ENCODE results near the gene KLHL36. TPM values are rescaled to one million over a fixed set of nuclear protein-coding genes. Genes with fewer than 3 reads are reported as not detected.

Gene KLHL36
- total RNA-seq, 6 experiments from 2014 or later = 20.1 to 31.3 (median 21.9) TPM

GRCh38 chr16:84699147-84699711, 50.9 kb downstream of the KLHL36 start:
- TF ChIP-seq CTCF (IDR thresholded peaks at IDR 0.05) = no peak
- Histone ChIP-seq H3K9me3 (no peaks in the 10 kb centered on the region), H3K4me3 (peak overlapping the region; percentile 70 to 98 (median 86)), H3K36me3 (no peaks in the 10 kb centered on the region), H3K27ac (no peak overlapping the region), H3K4me1 (peaks cover 0 to 27% (median under 1%) of the 10 kb centered on the region in 4 donors), H3K27me3 (no peaks in the 10 kb centered on the region)
- no peak for DNase-seq
- peak in 2 of 4 donors; percentile 10 to 15 for ATAC-seq
- intact Hi-C loops (cut with DNase I) = no loop called here
- 28% methylated on average over 23 of the region's 29 CpGs for WGBS (ENCODE audit: insufficient coverage, low coverage, low lambda C conversion rate, missing lambda C conversion rate)

GRCh38 chr16:84699712-84700445, 51.6 kb downstream of the KLHL36 start, which contains the start of gene USP10:
TSS of gene USP10 (plus strand) at chr16:84700000. CDS start at chr16:84700091, 91 bp downstream.
- Histone ChIP-seq H3K36me3 (no peaks in the 10 kb centered on the region), H3K4me3 (peak within 1 kb of the TSS; percentile 70 to 98 (median 86)), H3K4me1 (peaks cover 0 to 32% (median 3%) of the 10 kb centered on the region in 4 donors), H3K9me3 (no peaks in the 10 kb centered on the region), H3K27ac (peak within 1 kb of the TSS; percentile 68 to 81 (median 70)), H3K27me3 (no peaks in the 10 kb centered on the region)
- intact Hi-C loops (cut with DNase I) = no loop called here
- ATAC-seq (peak; percentile 84 to 89 (median 84)), DNase-seq (peak; percentile 78 to 84 (median 82))
- TF ChIP-seq POLR2A (IDR thresholded peaks at IDR 0.05) (peak; percentile 64), CTCF (IDR thresholded peaks at IDR 0.05) (no peak)
- no CpG with 5 or more reads among the region's 97 CpGs for WGBS (ENCODE audit: insufficient coverage, low coverage, low lambda C conversion rate, missing lambda C conversion rate)

- intact Hi-C loops (cut with DNase I) = no loop called here
- H3K4me3 ChIP-seq = peak overlapping the region; percentile 70 to 98 (median 86)
- no peaks in the 10 kb centered on the region for H3K36me3 ChIP-seq
- no peaks in the 10 kb centered on the region for H3K9me3 ChIP-seq
- ATAC-seq (peak; percentile 47 to 62 (median 60)), DNase-seq (peak in 1 of 3 donors; percentile 46)
- 7% methylated on average over 15 of the region's 28 CpGs for WGBS (ENCODE audit: insufficient coverage, low coverage, low lambda C conversion rate, missing lambda C conversion rate)
- TF ChIP-seq CTCF (IDR thresholded peaks at IDR 0.05) (no peak), POLR2A (IDR thresholded peaks at IDR 0.05) (no peak)
- H3K27ac ChIP-seq = peak overlapping the region; percentile 68 to 81 (median 70)
- no peaks in the 10 kb centered on the region for H3K27me3 ChIP-seq
- peaks cover 0 to 32% (median 4%) of the 10 kb centered on the region in 4 donors for H3K4me1 ChIP-seq
These were observed 52.4 kb downstream of the KLHL36 start for GRCh38 chr16:84700446-84701300.

GRCh38 chr16:84703681-84704080, 55.4 kb downstream of the KLHL36 start:
- TF ChIP-seq POLR2A (IDR thresholded peaks at IDR 0.05) (no peak), CTCF (IDR thresholded peaks at IDR 0.05) (no peak)
- no peak for DNase-seq
- intact Hi-C loops (cut with DNase I) = no loop called here
- no peak for ATAC-seq
- H3K27me3 ChIP-seq = no peaks in the 10 kb centered on the region
- no peak overlapping the region for H3K27ac ChIP-seq
- 94% methylated on average over 6 of the region's 10 CpGs for WGBS (ENCODE audit: insufficient coverage, low coverage, low lambda C conversion rate, missing lambda C conversion rate)
- H3K36me3 ChIP-seq = no peaks in the 10 kb centered on the region
- H3K9me3 ChIP-seq = no peaks in the 10 kb centered on the region
- H3K4me3 ChIP-seq = no peak overlapping the region
- peaks cover 0 to 32% (median 4%) of the 10 kb centered on the region in 4 donors for H3K4me1 ChIP-seq

Measured in right lobe of liver (tissue), 6 donors.